SK-N-SH treated with all-trans-retinoic acid at 6 μM for 48 hours (cell line): ENCODE measurements around the gene GBF1.

Experiments
- ATAC-seq: fragments of 200-7000 bp; cut with Tn5 transposase; 3 replicates; pipeline ENCODE4 v1.9.1; 2020; ENCODE audit warnings: mild to moderate bottlenecking, moderate library complexity
- ARNTL ChIP-seq: fragments of 450-650 bp; formaldehyde crosslinking; IDR thresholded peaks from 2 replicates; pipeline ENCODE4 v1.5.0; 2020; ENCODE audit warnings: low read depth, mild to moderate bottlenecking, moderate library complexity, borderline replicate concordance
- BACH2 ChIP-seq: fragments of 250-450 bp; sonication (Bioruptor Pico); IDR thresholded peaks from 2 replicates; pipeline ENCODE4 v1.9.0; 2021; ENCODE audit warnings: mild to moderate bottlenecking, borderline replicate concordance
- CSRNP3 ChIP-seq: fragments of 250-450 bp; sonication (Bioruptor Pico); IDR thresholded peaks from 2 replicates; pipeline ENCODE4 v1.5.1; 2021; ENCODE audit warnings: mild to moderate bottlenecking, moderate library complexity
- ESRRG ChIP-seq: fragments of 250-450 bp; sonication (Bioruptor Pico); IDR thresholded peaks from 2 replicates; pipeline ENCODE4 v1.6.1; 2021; ENCODE audit warnings: mild to moderate bottlenecking
- GLIS3 ChIP-seq: fragments of 250-450 bp; sonication (Bioruptor Pico); IDR thresholded peaks from 2 replicates; pipeline ENCODE4 v1.5.0; 2020; ENCODE audit warnings: mild to moderate bottlenecking, moderate library complexity
- ISL1 ChIP-seq: fragments of 250-450 bp; sonication (Bioruptor Pico); IDR thresholded peaks from 2 replicates; pipeline ENCODE4 v2.1.2; 2022; ENCODE audit warnings: mild to moderate bottlenecking, moderate library complexity
- OSR1 ChIP-seq: fragments of 250-450 bp; sonication (Bioruptor Pico); IDR thresholded peaks from 2 replicates; pipeline ENCODE4 v1.8.0; 2022; ENCODE audit warnings: moderate library complexity, mild to moderate bottlenecking, inconsistent platforms
- POU6F1 ChIP-seq: fragments of 250-450 bp; sonication (Bioruptor Pico); IDR thresholded peaks from 2 replicates; pipeline ENCODE4 v1.8.0; 2021; ENCODE audit warnings: low read depth, mild to moderate bottlenecking, moderate library complexity, borderline replicate concordance
- PPARA ChIP-seq: fragments of 250-450 bp; sonication (Bioruptor Pico); IDR thresholded peaks from 2 replicates; pipeline ENCODE4 v1.5.0; 2020; ENCODE audit warnings: mild to moderate bottlenecking, borderline replicate concordance
- RARB ChIP-seq: fragments of 250-450 bp; sonication (Bioruptor Pico); IDR thresholded peaks from 2 replicates; pipeline ENCODE4 v1.8.0; 2021; ENCODE audit warnings: mild to moderate bottlenecking, moderate library complexity
- TCF4 ChIP-seq: fragments of 250-450 bp; sonication (Bioruptor Pico); IDR thresholded peaks from 2 replicates; pipeline ENCODE4 v1.8.0; 2021; ENCODE audit warnings: mild to moderate bottlenecking, moderate library complexity, borderline replicate concordance
- TOX ChIP-seq: fragments of 250-450 bp; sonication (Bioruptor Pico); IDR thresholded peaks from 2 replicates; pipeline ENCODE4 v1.8.0; 2021; ENCODE audit warnings: mild to moderate bottlenecking, moderate library complexity, borderline replicate concordance
- TSHZ2 ChIP-seq: fragments of 250-450 bp; sonication (Bioruptor Pico); IDR thresholded peaks from 2 replicates; pipeline ENCODE4 v1.5.0; 2020; ENCODE audit warnings: mild to moderate bottlenecking, moderate library complexity
- ZNF70 ChIP-seq: fragments of 450-650 bp; formaldehyde crosslinking; IDR thresholded peaks from 2 replicates; pipeline ENCODE4 v1.5.0; 2020; ENCODE audit warnings: mild to moderate bottlenecking, moderate library complexity

The GBF1 gene

GRCh38 chr10:102230861-102231356 lies 14.4 kb upstream of the GBF1 start (continued):
- no peak for TF ChIP-seq POU6F1 (CRISPR knock-in tag)
- TF ChIP-seq PPARA (CRISPR knock-in tag), result no peak
- TF ChIP-seq GLIS3 (CRISPR knock-in tag), result no peak
- no peak for TF ChIP-seq ARNTL (CRISPR knock-in tag)

- peak; percentile 32 for ATAC-seq
Observed at GRCh38 chr10:102231357-102232318, 13.7 kb upstream of the GBF1 start.

GRCh38 chr10:102233997-102234396 lies 11.3 kb upstream of the GBF1 start:
- TF ChIP-seq TSHZ2 (CRISPR knock-in tag), result no peak
- TF ChIP-seq ESRRG (CRISPR knock-in tag), result no peak
- ATAC-seq, result no peak

More at GRCh38 chr10:102231357-102232318, 13.7 kb upstream of the GBF1 start:
- no peak for TF ChIP-seq TOX (CRISPR knock-in tag)

GRCh38 chr10:102234888-102235597 lies 10.3 kb upstream of the GBF1 start:
- TF ChIP-seq ISL1 (no peak), OSR1 (no peak)
- no peak for ATAC-seq

GRCh38 chr10:102235598-102235920 lies 9.8 kb upstream of the GBF1 start:
- 0 out of 3 replicates have a peak, but pooled peaks have one; percentile 22 for ATAC-seq
- TF ChIP-seq ZNF70 (no peak), CSRNP3 (no peak), TCF4 (CRISPR knock-in tag) (no peak), TOX (CRISPR knock-in tag) (no peak), ESRRG (CRISPR knock-in tag) (no peak), TSHZ2 (CRISPR knock-in tag) (no peak), RARB (CRISPR knock-in tag) (no peak), GLIS3 (CRISPR knock-in tag) (no peak), PPARA (CRISPR knock-in tag) (no peak), BACH2 (CRISPR knock-in tag) (no peak)
- TF ChIP-seq, all 23 proteins: peak for 0
